NT2/D1 (cell line): ENCODE measurements around the gene MROH2A.

ENCODE experiments used
- DNase-seq: peaks from one replicate; pipeline ENCODE4 v3.0.0-alpha.2; 2011; ENCODE audit warnings: low read depth, low spot score
- H3K27me3 ChIP-seq: 2 replicates; pipeline ENCODE4 v1.6.0; 2011; ENCODE audit warnings: mild to moderate bottlenecking; ENCODE audit not compliant: insufficient read length, insufficient read depth
- H3K36me3 ChIP-seq: 2 replicates; pipeline ENCODE4 v1.6.1; 2011; ENCODE audit warnings: mild to moderate bottlenecking, low read length, mixed read lengths; ENCODE audit not compliant: insufficient read depth, insufficient read length
- H3K4me1 ChIP-seq: 2 replicates; pipeline ENCODE4 v1.5.1; 2011; ENCODE audit not compliant: insufficient read depth, insufficient read length
- H3K4me3 ChIP-seq: 2 replicates; pipeline ENCODE4 v1.5.1; 2011; ENCODE audit warnings: low read depth; ENCODE audit not compliant: insufficient read length
- H3K9ac ChIP-seq: 2 replicates; pipeline ENCODE4 v1.6.0; 2011; ENCODE audit warnings: low read depth; ENCODE audit not compliant: insufficient read length
- H3K9me3 ChIP-seq: 2 replicates; pipeline ENCODE4 v1.5.1; 2011; ENCODE audit warnings: mild to moderate bottlenecking, low read length; ENCODE audit not compliant: insufficient read depth
- SUZ12 ChIP-seq: IDR thresholded peaks from 2 replicates; pipeline ENCODE4 v1.6.1; 2011; ENCODE audit not compliant: insufficient read length, insufficient read depth; ENCODE audit errors: extremely low read depth
- YY1 ChIP-seq: IDR thresholded peaks from 2 replicates; pipeline ENCODE4 v1.6.1; 2011; ENCODE audit not compliant: insufficient read length, insufficient read depth
- ZNF274 ChIP-seq: IDR thresholded peaks from 2 replicates; pipeline ENCODE4 v1.6.1; 2011; ENCODE audit warnings: mild to moderate bottlenecking, low read depth, low read length

The MROH2A gene

DNA sequence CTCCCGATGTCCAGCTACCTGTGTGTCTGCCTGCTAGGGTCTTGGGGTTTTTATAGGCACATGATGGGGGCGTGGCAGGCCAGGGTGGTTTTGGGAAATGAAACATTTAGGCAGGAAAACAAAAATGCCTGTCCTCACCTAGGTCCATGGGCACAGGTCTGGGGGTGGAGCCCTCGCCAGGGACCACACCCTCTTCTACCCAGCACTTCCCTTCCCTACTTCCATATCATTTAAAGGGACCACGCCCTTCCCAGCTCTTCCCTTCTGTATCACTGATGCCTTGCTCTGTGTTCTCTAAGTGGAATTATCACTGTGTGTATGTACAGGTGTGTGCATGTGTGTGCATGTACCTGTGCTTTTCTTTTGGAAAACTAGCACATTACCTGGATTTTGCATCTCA lies 11.7 kb upstream of the MROH2A start:
- H3K36me3 ChIP-seq = no peaks in the 10 kb centered on the region
- no peaks in the 10 kb centered on the region for H3K4me1 ChIP-seq
- TF ChIP-seq SUZ12 (no peak), YY1 (no peak), ZNF274 (no peak)
- no peak for DNase-seq
- no peak overlapping the region for H3K9ac ChIP-seq
- H3K4me3 ChIP-seq = no peak overlapping the region
- H3K27me3 ChIP-seq = no peaks in the 10 kb centered on the region
- no peaks in the 10 kb centered on the region for H3K9me3 ChIP-seq

DNA sequence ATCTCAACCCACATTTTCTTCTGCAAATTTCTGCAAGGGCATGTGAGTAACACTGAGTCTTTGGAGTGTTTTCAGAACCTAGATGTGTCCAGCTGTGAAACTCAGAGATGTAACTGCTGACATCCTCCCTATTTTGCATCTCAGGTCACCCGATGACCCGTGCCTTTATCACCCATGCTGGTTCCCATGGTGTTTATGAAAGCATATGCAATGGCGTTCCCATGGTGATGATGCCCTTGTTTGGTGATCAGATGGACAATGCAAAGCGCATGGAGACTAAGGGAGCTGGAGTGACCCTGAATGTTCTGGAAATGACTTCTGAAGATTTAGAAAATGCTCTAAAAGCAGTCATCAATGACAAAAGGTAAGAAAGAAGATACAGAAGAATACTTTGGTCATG lies 10.1 kb upstream of the MROH2A start:
- Histone ChIP-seq H3K4me3 (no peak overlapping the region), H3K9ac (no peak overlapping the region), H3K4me1 (no peaks in the 10 kb centered on the region), H3K27me3 (no peaks in the 10 kb centered on the region), H3K9me3 (no peaks in the 10 kb centered on the region), H3K36me3 (no peaks in the 10 kb centered on the region)
- DNase-seq = peak; percentile 13
- no peak for TF ChIP-seq SUZ12
- TF ChIP-seq YY1 = no peak
- no peak for TF ChIP-seq ZNF274

DNA sequence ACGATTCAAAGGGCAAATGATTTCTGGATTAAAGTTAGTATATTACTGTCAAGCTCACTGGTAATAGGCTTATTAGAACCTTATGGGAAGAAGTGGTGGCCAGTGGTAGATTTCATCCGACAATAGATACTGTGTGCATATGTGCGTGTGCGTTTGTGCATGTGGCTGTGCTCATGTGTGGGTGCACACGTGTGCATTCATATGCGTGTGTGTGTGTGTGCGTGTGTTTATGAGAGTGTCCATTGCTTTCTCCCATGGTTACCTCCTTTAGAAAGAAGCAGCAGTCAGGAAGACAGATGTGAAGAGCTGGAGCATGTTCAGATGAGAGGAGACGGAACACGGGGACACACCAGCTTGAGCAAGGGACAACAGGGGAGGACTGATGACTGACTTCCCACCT lies 8.9 kb upstream of the MROH2A start:
- Histone ChIP-seq H3K9ac (no peak overlapping the region), H3K36me3 (no peaks in the 10 kb centered on the region), H3K9me3 (no peaks in the 10 kb centered on the region), H3K4me3 (no peak overlapping the region), H3K27me3 (no peaks in the 10 kb centered on the region), H3K4me1 (no peaks in the 10 kb centered on the region)
- no peak for TF ChIP-seq SUZ12
- TF ChIP-seq YY1 = no peak
- no peak for TF ChIP-seq ZNF274
- no peak for DNase-seq

DNA sequence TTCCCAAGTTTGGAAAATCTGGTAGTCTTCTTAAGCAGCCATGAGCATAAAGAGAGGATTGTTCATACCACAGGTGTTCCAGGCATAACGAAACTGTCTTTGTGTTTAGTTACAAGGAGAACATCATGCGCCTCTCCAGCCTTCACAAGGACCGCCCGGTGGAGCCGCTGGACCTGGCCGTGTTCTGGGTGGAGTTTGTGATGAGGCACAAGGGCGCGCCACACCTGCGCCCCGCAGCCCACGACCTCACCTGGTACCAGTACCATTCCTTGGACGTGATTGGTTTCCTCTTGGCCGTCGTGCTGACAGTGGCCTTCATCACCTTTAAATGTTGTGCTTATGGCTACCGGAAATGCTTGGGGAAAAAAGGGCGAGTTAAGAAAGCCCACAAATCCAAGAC lies 6.0 kb upstream of the MROH2A start:
- H3K4me3 ChIP-seq = no peak overlapping the region
- H3K9me3 ChIP-seq = peaks cover 16% of the 10 kb centered on the region; the same call in 1 of the 2 replicates
- TF ChIP-seq SUZ12 (no peak), ZNF274 (no peak), YY1 (no peak)
- no peaks in the 10 kb centered on the region for H3K4me1 ChIP-seq
- no peaks in the 10 kb centered on the region for H3K36me3 ChIP-seq
- no peak for DNase-seq
- H3K9ac ChIP-seq = no peak overlapping the region
- H3K27me3 ChIP-seq = no peaks in the 10 kb centered on the region

DNA sequence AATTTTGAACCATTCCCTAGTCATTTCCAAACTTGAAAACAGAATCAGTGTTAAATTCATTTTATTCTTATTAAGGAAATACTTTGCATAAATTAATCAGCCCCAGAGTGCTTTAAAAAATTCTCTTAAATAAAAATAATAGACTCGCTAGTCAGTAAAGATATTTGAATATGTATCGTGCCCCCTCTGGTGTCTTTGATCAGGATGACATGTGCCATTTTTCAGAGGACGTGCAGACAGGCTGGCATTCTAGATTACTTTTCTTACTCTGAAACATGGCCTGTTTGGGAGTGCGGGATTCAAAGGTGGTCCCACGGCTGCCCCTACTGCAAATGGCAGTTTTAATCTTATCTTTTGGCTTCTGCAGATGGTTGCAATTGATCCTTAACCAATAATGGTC lies 5.5 kb upstream of the MROH2A start:
- Histone ChIP-seq H3K27me3 (no peaks in the 10 kb centered on the region), H3K4me3 (no peak overlapping the region), H3K9ac (no peak overlapping the region), H3K4me1 (no peaks in the 10 kb centered on the region), H3K36me3 (no peaks in the 10 kb centered on the region), H3K9me3 (peaks cover 16% of the 10 kb centered on the region; the same call in 1 of the 2 replicates)
- DNase-seq = no peak
- TF ChIP-seq ZNF274 = no peak
- TF ChIP-seq YY1 = no peak
- TF ChIP-seq SUZ12 = no peak

DNA sequence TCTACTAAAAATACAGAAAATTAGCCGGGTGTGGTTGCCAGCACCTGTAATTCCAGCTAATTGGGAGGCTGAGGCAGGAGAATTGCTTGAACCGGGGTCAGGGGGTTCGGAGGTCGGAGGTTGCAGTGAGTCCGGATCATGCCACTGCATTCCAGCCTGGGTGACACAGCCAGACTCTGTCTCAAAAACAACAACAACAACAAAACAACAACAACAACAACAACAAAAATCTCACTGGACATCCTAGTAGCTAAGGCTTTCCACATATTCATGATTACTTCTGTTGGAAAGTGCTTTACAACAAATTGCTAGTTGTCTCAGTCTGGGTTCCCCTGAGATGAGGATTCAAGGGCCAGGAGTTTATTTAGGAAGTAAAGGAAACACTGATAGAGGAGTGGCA lies 4.3 kb upstream of the MROH2A start:
- TF ChIP-seq YY1 (no peak), ZNF274 (no peak), SUZ12 (no peak)

DNA sequence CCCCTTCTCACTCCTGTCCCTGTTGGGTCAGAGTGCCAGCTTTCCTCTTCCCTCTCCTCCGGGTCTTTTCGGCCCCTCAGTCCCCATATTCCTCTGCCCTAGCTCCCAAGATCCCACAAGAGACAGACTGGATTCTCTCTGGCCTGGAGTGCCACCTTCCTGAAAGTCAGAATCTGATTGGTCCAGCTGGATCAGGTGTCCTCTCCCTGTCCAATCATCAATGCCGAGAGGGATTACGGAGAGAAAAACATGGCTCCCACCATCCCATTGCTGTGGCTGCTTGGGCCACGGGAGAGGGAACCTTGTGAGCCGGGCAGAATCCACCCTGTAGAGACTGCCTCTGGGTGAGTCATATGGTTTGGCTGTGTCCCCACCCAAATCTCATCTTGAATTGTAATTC lies 2.7 kb upstream of the MROH2A start:
- peaks cover 16% of the 10 kb centered on the region; the same call in 1 of the 2 replicates for H3K9me3 ChIP-seq
- H3K9ac ChIP-seq = no peak overlapping the region
- H3K27me3 ChIP-seq = no peaks in the 10 kb centered on the region
- H3K4me3 ChIP-seq = no peak overlapping the region
- no peaks in the 10 kb centered on the region for H3K4me1 ChIP-seq
- no peak for DNase-seq
- TF ChIP-seq SUZ12 (no peak), YY1 (no peak), ZNF274 (no peak)
- H3K36me3 ChIP-seq = no peaks in the 10 kb centered on the region

More for the DNA sequence above, 4.3 kb upstream of the MROH2A start:
- no peaks in the 10 kb centered on the region for H3K27me3 ChIP-seq
- H3K4me3 ChIP-seq = no peak overlapping the region
- H3K4me1 ChIP-seq = no peaks in the 10 kb centered on the region
- no peak overlapping the region for H3K9ac ChIP-seq
- H3K36me3 ChIP-seq = no peaks in the 10 kb centered on the region
- H3K9me3 ChIP-seq = peaks cover 16% of the 10 kb centered on the region; the same call in 1 of the 2 replicates
- no peak for DNase-seq
